Measurements from ENCODE around the gene CYGB.

- no peak for TF ChIP-seq REST (IDR thresholded peaks at IDR 0.05; ENCODE audit: insufficient read depth in 1 of 2, low read depth in 2 of 2, low read length in 2 of 2)
- no peak for TF ChIP-seq POLR2AphosphoS5 (IDR thresholded peaks at IDR 0.05; ENCODE audit: low read depth, low read length)
Measured at GRCh38 chr17:76521262-76521661, 16.2 kb downstream of the CYGB start.
